H1 (cell line): Measurements from ENCODE around the gene ITPKC. TPM values are rescaled to one million over a fixed set of nuclear protein-coding genes. Genes with fewer than 3 reads are reported as not detected.

ENCODE experiments used
- ASH2L ChIP-seq: fragments of 200-600, 300-600 bp; sonication (generic); IDR thresholded peaks from one replicate; pipeline ENCODE4 v1.7.1; 2017; ENCODE audit warnings: low read length
- GABPA ChIP-seq: IDR thresholded peaks from 2 replicates; pipeline ENCODE4 v1.6.1; 2011; ENCODE audit warnings: mild to moderate bottlenecking, low read length, moderate library complexity, borderline replicate concordance; ENCODE audit not compliant: insufficient read depth
- HDAC2 ChIP-seq, 2 experiments: fragments of 300-600 bp in 1 of 2; sonication (generic) in 1 of 2; IDR thresholded peaks; 2 replicates each; pipeline ENCODE4 v1.6.1; 2011 to 2012; ENCODE audit warnings: low read depth in 2 of 2, low read length in 2 of 2, mild to moderate bottlenecking in 2 of 2, moderate library complexity in 2 of 2, borderline replicate concordance in 1 of 2, inconsistent platforms in 1 of 2
- POU5F1 ChIP-seq: IDR thresholded peaks from 2 replicates; pipeline ENCODE4 v1.6.1; 2011; ENCODE audit warnings: low read depth, mild to moderate bottlenecking, low read length, moderate library complexity
- RFX5 ChIP-seq: IDR thresholded peaks from 2 replicates; pipeline ENCODE4 v1.6.1; 2011; ENCODE audit warnings: low read depth, low read length, improper control_type of control experiment, borderline replicate concordance
- polyA plus RNA-seq, 7 experiments: library from polyadenylated mRNA; depleted of rRNA in 3 of 7; stranded (reverse) in 5 of 7; unstranded in 2 of 7; fragments of >200 nt in 5 of 7; fragments of 200-250 nt in 2 of 7; gene quantifications; 1 replicate in 5 of 7; 2 replicates in 1 of 7; 4 replicates in 1 of 7; pipeline versions ENCODE4 v1.2.1 to v1.2.3, GENCODE V29; 2011 to 2013; ENCODE audit warnings: missing spikeins in 2 of 7, mixed read lengths in 2 of 7
- total RNA-seq: library from RNA; stranded (reverse); fragmentation: NEBNext Ultra II Directional; extraction: Animal tissue kit (Norgen Biotek cat#: 25700); gene quantifications from 2 replicates; pipeline ENCODE4 v1.2.1, GENCODE V29; 2021

ITPKC gene
- total and polyA plus RNA-seq, 2 of the 8 experiments (the other 6 are each of a cell fraction or from before 2014, with no cell fraction given), result 5.2 to 8.9 TPM

DNA sequence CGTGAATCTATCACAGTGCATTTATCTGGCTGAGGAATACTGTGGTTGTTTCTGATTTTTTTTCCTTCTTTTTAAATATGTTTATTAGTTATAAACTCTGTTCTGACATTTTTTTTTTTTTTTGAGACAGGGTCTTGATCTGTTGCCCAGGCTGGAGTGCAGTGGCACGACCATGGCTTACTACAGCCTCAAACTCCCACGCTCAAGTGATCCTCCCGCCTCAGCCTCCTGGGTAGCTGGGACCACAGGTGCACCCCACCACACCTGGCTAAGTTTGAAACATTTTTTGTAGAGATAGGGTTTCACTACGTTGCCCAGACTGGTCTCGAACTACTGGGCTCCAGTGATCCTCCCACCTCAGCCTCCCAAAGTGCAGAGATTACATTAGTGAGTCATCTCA lies 19.9 kb upstream of the ITPKC start (continued):
- TF ChIP-seq RFX5 (no peak), ASH2L (no peak), HDAC2 (IDR thresholded peaks at IDR 0.05; ENCODE audit: borderline replicate concordance in 1 of 2, low read depth in 2 of 2, low read length in 2 of 2) (no peak), POU5F1 (no peak), GABPA (no peak)
